ENCODE measurements around the gene NTM.

NTM gene

DNA sequence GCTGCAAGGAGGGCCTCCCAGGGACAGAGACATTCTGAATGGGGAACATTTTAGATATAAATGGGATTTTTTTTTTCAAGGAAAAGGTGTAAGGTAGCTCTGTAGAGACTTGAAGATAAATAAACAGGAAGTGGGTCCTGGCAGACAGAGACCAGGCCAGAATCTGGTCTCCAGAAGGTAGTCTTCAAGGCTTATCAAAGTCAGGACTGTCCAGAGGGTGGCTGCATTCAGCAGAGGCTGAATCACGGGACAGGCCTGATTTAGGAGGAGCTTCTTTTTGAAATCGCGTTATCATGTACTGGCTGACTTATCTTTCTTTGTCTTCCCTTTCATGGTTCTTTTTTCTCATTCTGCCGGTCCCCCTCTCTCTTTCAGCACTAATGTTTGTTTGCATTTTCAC lies 542.9 kb downstream of the NTM start:
- no peak for DNase-seq (ENCODE audit: low read depth)
- TF ChIP-seq, protein P1, sequence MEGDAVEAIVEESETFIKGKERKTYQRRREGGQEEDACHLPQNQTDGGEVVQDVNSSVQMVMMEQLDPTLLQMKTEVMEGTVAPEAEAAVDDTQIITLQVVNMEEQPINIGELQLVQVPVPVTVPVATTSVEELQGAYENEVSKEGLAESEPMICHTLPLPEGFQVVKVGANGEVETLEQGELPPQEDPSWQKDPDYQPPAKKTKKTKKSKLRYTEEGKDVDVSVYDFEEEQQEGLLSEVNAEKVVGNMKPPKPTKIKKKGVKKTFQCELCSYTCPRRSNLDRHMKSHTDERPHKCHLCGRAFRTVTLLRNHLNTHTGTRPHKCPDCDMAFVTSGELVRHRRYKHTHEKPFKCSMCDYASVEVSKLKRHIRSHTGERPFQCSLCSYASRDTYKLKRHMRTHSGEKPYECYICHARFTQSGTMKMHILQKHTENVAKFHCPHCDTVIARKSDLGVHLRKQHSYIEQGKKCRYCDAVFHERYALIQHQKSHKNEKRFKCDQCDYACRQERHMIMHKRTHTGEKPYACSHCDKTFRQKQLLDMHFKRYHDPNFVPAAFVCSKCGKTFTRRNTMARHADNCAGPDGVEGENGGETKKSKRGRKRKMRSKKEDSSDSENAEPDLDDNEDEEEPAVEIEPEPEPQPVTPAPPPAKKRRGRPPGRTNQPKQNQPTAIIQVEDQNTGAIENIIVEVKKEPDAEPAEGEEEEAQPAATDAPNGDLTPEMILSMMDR (conservative IDR thresholded peaks at IDR 0.05; ENCODE audit: low read depth, low read length) = no peak
- H3K4me3 ChIP-seq (ENCODE audit: low read length) = no peak overlapping the region

DNA sequence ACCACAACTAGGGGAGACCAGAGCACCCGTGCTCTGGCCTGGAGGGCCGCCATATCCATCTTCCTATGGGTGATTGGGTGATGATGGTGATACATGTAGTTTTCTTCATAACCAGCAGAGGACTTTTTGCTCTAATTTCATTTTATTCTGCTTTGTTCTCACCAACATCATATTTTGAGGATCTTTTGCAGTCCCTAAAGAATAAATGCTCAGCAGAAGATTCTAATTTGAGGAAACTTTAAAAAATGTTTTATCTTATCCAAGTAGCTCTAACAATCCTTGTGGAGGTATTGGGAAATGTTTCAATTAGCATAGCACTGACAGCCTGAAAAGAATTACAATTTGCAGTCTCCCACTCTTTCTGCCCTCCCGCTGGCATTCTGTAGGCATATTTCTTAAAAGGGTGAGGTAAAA lies 544.0 kb downstream of the NTM start:
- no peak for DNase-seq (ENCODE audit: low read depth)
- no peak overlapping the region for H3K4me3 ChIP-seq (ENCODE audit: low read length)
- TF ChIP-seq, protein P1 (conservative IDR thresholded peaks at IDR 0.05; ENCODE audit: low read depth, low read length) = peak; percentile 52

DNA sequence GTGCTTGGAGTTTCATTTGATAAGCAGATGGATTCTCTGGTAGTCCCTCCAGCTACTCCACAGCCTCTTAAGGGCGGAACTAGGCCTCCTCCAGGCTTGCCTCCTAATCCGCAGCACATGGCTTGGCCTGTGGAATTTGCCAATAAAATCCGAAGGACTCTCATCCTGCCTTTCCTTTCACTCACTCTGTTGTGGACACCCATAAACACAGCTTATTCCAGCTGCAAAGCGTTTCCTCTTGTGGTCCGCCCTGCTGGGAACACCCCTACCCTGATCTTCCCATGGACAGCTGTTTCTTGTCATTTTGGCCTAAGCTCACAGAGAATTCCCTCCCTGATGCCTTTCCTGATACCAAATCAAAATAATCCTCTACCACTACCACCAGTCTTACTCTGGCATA lies 546.2 kb downstream of the NTM start:
- H3K4me3 ChIP-seq (ENCODE audit: low read length) = no peak overlapping the region
- DNase-seq (ENCODE audit: low read depth) = no peak
- TF ChIP-seq, protein P1 (conservative IDR thresholded peaks at IDR 0.05; ENCODE audit: low read depth, low read length) = no peak

DNA sequence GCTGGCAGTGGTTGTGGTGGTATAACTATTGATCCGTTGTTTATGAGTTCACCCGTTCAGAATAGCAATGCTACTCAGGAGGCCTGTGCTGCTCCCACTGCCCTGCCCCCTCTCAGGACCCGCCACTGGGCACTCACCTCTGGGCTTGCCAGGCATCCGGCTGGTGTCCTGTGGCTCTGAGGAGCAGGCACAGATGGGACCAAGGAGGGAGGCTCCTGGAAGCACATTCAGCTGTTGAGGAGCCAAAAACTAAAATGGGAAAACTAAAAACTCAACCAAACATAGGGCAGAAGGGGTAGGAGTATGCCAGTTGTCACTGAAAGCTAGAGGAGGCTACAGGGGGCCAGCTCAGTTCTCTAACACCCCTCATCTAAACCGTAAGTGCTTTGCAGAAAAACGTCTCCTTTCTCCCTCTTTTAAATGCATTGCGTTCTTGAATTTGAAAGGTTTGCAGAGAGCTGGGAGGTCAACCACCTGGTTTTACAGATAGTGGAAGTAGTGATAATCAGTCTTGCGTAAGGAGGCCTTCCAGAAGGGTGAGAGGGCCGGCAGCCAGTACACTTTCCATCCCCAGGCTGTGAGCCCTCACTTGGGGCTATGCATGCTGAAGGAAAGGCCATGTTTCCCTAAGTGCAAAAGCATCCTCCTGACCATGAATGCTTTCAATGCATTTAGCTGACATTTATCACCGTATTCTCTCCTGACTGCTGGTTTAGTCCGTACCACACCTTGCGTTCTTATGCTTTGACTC lies 547.4 kb downstream of the NTM start:
- H3K4me3 ChIP-seq (ENCODE audit: low read length) = no peak overlapping the region
- DNase-seq (ENCODE audit: low read depth) = no peak
- TF ChIP-seq, protein P1 (conservative IDR thresholded peaks at IDR 0.05; ENCODE audit: low read depth, low read length) = no peak

DNA sequence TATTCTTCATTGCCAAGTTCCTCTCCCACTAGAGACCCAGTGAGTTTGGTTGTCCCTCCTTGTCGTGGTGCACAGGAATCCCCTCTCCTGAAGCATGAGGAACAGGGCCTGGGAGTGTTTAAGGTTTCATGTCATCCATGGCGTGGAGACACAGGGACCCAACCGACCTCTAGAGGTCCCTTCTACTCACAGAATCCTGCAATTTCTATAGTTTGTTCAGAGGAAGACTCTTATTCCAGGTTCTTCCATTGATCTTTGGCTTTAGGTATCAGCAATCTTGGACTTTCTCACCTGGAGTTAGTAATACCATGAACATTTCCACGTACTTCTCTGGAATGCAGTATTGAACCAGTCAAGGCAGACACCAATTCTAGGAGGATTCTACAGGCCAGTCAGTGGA lies 548.2 kb downstream of the NTM start:
- TF ChIP-seq, protein P1 (conservative IDR thresholded peaks at IDR 0.05; ENCODE audit: low read depth, low read length) = no peak
- H3K4me3 ChIP-seq (ENCODE audit: low read length) = no peak overlapping the region
- no peak for DNase-seq (ENCODE audit: low read depth)

DNA sequence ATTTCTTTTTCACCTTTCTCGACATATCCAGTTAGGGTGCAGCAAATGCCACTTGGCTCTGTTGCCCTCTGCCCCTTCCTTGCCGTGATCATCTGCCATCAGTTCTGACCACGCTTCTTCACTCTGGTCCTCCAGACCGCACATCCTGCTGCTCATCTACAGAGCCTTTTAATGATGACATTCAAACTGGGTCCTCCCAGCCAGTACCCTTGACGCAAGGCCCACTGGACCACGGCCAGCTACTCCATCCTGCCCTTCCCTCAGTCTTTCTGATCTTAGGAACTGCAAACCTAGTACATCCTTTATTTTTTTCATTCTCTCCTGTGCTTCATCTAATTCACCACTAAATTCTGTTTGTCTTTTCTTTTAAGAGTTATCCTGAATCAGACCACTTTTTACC lies 551.8 kb downstream of the NTM start:
- TF ChIP-seq, protein P1 (conservative IDR thresholded peaks at IDR 0.05; ENCODE audit: low read depth, low read length) = no peak
- no peak overlapping the region for H3K4me3 ChIP-seq (ENCODE audit: low read length)
- DNase-seq (ENCODE audit: low read depth) = no peak

DNA sequence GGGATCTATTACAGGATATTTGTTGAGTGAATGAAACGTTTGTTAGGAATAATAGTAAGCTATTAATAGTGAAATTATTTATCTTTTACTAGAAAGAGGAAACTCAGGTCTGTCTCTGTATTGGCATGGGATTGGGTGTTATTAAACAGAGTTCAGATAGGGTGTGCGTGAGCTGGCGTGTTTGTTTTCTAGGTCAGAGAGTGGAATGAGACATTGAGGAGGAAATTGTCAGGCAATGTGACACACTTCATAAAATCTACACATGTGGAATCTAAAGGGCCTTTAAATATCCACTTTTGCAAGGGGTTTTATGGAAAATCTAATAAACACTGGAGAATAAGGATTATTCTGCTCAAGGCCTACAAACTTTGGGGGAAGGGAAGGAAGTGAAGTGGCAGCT lies 552.9 kb downstream of the NTM start:
- DNase-seq (ENCODE audit: low read depth) = no peak
- TF ChIP-seq, protein P1 (conservative IDR thresholded peaks at IDR 0.05; ENCODE audit: low read depth, low read length) = no peak
- H3K4me3 ChIP-seq (ENCODE audit: low read length) = no peak overlapping the region
